Upper lobe of right lung (tissue), 1 donor: ENCODE results near the gene FAM168A. TPM values are rescaled to one million over a fixed set of nuclear protein-coding genes. Genes with fewer than 3 reads are reported as not detected.
A peak's percentile ranks its signal among the peaks of the same experiment; 100 is the strongest.

Experiments
- ATAC-seq: fragments of 200-7000 bp; cut with Tn5 transposase; one replicate; pipeline ENCODE4 v1.9.1; 2020; ENCODE audit warnings: mild to moderate bottlenecking, moderate library complexity
- DNase-seq: peaks from one replicate; pipeline ENCODE4 v3.0.0-alpha.2; 2020
- H3K27ac ChIP-seq: fragments of 200-600 bp; one replicate; pipeline ENCODE4 v1.8.0; 2022
- H3K27me3 ChIP-seq: fragments of 200-600 bp; one replicate; pipeline ENCODE4 v1.8.0; 2022; ENCODE audit warnings: mild to moderate bottlenecking
- H3K36me3 ChIP-seq: fragments of 200-600 bp; one replicate; pipeline ENCODE4 v1.8.0; 2022
- H3K4me1 ChIP-seq: fragments of 200-600 bp; one replicate; pipeline ENCODE4 v1.8.0; 2022
- H3K4me3 ChIP-seq: fragments of 200-600 bp; one replicate; pipeline ENCODE4 v1.8.0; 2022; ENCODE audit warnings: mild to moderate bottlenecking
- H3K9me3 ChIP-seq: fragments of 200-600 bp; one replicate; pipeline ENCODE4 v1.8.0; 2022
- CTCF ChIP-seq: fragments of 200-600 bp; IDR thresholded peaks from one replicate; pipeline ENCODE4 v1.8.0; 2022; ENCODE audit warnings: antibody characterized with exemption
- intact Hi-C: fragments of 100-400 bp; cut with DNase I; formaldehyde crosslinking; loops from one replicate; pipeline ENCODE4 v1.11.0; 2022
- total RNA-seq: library from RNA; stranded (reverse); fragmentation: NEBNext Ultra II Directional; extraction: Animal tissue kit (Norgen Biotek cat#: 25700); gene quantifications from one replicate; pipeline ENCODE4 v1.2.1, GENCODE V29; 2021
- donor health status: DM: no; HTN: yes; CAD: no; lungs with severe emphysema.

FAM168A gene
- total RNA-seq, 1 donor from 2014 or later, result 30.7 TPM

DNA sequence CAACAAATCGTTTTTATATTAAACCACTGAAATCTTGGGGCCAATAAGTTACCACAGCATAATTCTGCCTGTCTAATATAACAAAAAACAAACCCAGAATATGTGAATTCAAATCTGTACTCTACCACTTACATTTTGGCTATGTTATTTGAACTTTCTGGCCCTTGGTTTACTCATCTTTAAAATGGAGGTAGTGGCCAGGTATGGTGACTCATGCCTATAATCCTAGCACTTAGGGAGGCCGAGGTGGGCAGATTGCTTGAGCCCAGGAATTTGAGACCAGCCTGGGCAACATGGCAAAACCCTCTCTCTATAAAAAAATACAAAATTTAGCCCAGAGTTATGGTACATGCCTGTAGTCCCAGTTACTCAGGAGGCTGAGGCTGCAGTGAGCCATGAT lies 84.2 kb downstream of the FAM168A start:
- Histone ChIP-seq H3K9me3 (no peaks in the 10 kb centered on the region), H3K27me3 (no peaks in the 10 kb centered on the region), H3K4me3 (no peak overlapping the region), H3K36me3 (no peaks in the 10 kb centered on the region), H3K27ac (no peak overlapping the region), H3K4me1 (no peaks in the 10 kb centered on the region)
- TF ChIP-seq CTCF, result no peak
- intact Hi-C loops, result no loop called here
- no peak for ATAC-seq
- no peak for DNase-seq

DNA sequence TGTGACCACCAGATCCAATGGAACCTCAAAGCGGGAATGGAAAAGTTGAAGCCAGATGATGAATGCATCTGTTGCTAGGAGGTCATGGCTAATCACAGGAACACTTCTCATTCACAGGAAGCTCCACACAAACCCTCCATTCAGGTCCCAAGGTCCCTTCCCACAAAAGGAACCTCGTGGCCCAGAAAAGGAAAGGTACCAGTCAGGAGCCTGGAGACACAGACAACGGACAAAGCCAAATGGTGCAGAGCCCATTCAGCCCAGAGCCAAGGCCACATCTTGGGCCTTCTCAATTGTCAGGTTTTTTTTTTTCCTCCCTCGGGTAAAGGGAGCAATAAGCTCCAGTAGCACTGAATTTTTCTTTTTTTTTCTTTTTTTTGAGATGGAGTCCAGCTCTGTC lies 87.0 kb downstream of the FAM168A start:
- H3K9me3 ChIP-seq, result no peaks in the 10 kb centered on the region
- no peak overlapping the region for H3K4me3 ChIP-seq
- no peaks in the 10 kb centered on the region for H3K4me1 ChIP-seq
- no peak for TF ChIP-seq CTCF
- DNase-seq, result no peak
- no peaks in the 10 kb centered on the region for H3K36me3 ChIP-seq
- H3K27me3 ChIP-seq, result no peaks in the 10 kb centered on the region
- intact Hi-C loops, result no loop called here
- ATAC-seq, result no peak
- no peak overlapping the region for H3K27ac ChIP-seq

DNA sequence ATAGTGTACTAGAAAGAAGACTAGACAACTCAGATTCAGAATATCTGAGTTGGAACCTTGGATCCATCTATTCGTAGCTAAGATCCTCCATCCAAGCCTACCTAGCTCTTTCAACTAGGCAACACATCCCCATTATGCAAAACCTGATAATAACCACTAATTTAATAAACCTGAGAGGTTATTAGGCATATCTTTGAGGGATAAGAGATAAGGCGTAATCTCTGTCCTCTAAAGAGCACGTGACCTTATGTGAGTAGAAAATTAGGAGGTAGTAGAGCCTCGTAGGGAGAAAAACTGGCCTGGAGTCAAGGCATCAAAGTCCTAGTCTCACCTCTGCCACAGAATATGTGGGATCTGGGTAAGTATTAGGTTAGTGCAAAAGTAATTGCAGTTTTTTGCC lies 87.8 kb downstream of the FAM168A start:
- intact Hi-C loops, result no loop called here
- DNase-seq (no peak), ATAC-seq (no peak)
- Histone ChIP-seq H3K9me3 (no peaks in the 10 kb centered on the region), H3K27me3 (no peaks in the 10 kb centered on the region), H3K36me3 (no peaks in the 10 kb centered on the region), H3K4me1 (no peaks in the 10 kb centered on the region), H3K4me3 (no peak overlapping the region), H3K27ac (no peak overlapping the region)
- TF ChIP-seq CTCF, result no peak

DNA sequence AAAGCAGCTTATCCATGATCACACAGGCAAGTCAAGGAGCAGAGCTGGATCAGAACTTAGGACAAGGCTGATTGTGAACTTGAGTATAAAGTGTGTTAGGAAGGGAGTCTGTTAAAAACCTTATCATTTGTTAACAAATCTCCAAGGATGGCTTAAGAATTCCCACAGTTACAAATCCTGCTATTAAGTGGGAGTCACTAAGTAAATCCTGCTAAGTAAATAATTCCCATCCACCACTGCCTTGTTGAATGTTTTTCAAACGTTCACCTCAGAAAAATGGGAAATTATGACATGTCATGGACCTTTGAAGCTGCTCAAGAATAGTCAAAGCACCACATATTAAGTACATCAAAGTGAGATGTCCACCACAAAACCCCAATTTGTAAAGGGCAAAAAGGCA lies 88.7 kb downstream of the FAM168A start:
- no peaks in the 10 kb centered on the region for H3K27me3 ChIP-seq
- no peak overlapping the region for H3K27ac ChIP-seq
- TF ChIP-seq CTCF, result no peak
- H3K36me3 ChIP-seq, result no peaks in the 10 kb centered on the region
- intact Hi-C loops, result no loop called here
- no peak overlapping the region for H3K4me3 ChIP-seq
- ATAC-seq (no peak), DNase-seq (no peak)
- no peaks in the 10 kb centered on the region for H3K9me3 ChIP-seq
- H3K4me1 ChIP-seq, result no peaks in the 10 kb centered on the region

- H3K4me1 ChIP-seq, result no peaks in the 10 kb centered on the region
- DNase-seq, result no peak
- H3K27me3 ChIP-seq, result no peaks in the 10 kb centered on the region
- intact Hi-C loops, result no loop called here
- no peak overlapping the region for H3K4me3 ChIP-seq
- no peak for TF ChIP-seq CTCF
- H3K36me3 ChIP-seq, result no peaks in the 10 kb centered on the region
- no peak overlapping the region for H3K27ac ChIP-seq
- peaks cover 4% of the 10 kb centered on the region for H3K9me3 ChIP-seq
- ATAC-seq, result peak; percentile 24
These were observed 89.4 kb downstream of the FAM168A start for GRCh38 chr11:73508243-73509176.
